Fibroblast of lung (primary cell): ENCODE results near the gene GMPPB.

Experiments used
- EZH2 ChIP-seq: IDR thresholded peaks from 2 replicates; pipeline ENCODE4 v1.5.1; 2012; ENCODE audit warnings: low read length, control low read depth, mild to moderate bottlenecking; ENCODE audit errors: missing control alignments
- TF ChIP-seq, protein P1 (sequence below), 2 donors: IDR thresholded peaks in 1 of 2; conservative IDR thresholded peaks in 1 of 2; 1 replicate in 1 of 2; 2 replicates in 1 of 2; pipeline ENCODE4 v1.5.1; 2011 to 2012; ENCODE audit warnings: low read length in 2 of 2, control low read depth in 1 of 2, inconsistent platforms in 1 of 2, low read depth in 1 of 2, mild to moderate bottlenecking in 1 of 2

- TF ChIP-seq, protein P1, sequence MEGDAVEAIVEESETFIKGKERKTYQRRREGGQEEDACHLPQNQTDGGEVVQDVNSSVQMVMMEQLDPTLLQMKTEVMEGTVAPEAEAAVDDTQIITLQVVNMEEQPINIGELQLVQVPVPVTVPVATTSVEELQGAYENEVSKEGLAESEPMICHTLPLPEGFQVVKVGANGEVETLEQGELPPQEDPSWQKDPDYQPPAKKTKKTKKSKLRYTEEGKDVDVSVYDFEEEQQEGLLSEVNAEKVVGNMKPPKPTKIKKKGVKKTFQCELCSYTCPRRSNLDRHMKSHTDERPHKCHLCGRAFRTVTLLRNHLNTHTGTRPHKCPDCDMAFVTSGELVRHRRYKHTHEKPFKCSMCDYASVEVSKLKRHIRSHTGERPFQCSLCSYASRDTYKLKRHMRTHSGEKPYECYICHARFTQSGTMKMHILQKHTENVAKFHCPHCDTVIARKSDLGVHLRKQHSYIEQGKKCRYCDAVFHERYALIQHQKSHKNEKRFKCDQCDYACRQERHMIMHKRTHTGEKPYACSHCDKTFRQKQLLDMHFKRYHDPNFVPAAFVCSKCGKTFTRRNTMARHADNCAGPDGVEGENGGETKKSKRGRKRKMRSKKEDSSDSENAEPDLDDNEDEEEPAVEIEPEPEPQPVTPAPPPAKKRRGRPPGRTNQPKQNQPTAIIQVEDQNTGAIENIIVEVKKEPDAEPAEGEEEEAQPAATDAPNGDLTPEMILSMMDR (conservative IDR thresholded peaks at IDR 0.05 in 1 of 2, IDR thresholded peaks at IDR 0.05 in 1 of 2; ENCODE audit: low read depth in 1 of 2, low read length in 2 of 2): no peak
- TF ChIP-seq EZH2: no peak
Measured at GRCh38 chr3:49699281-49699979, 24.3 kb downstream of the GMPPB start.
